ENCODE measurements around the gene TMEM167B.

The TMEM167B gene

GRCh38 chr1:109091839-109092193 lies 1.3 kb downstream of the TMEM167B start:
- no peak for TF ChIP-seq CTCF (IDR thresholded peaks at IDR 0.05; ENCODE audit: borderline replicate concordance, insufficient read depth, low read depth, low read length)
- H3K4me3 ChIP-seq (ENCODE audit: low read depth, low read length) = peak overlapping the region; percentile 81

DNA sequence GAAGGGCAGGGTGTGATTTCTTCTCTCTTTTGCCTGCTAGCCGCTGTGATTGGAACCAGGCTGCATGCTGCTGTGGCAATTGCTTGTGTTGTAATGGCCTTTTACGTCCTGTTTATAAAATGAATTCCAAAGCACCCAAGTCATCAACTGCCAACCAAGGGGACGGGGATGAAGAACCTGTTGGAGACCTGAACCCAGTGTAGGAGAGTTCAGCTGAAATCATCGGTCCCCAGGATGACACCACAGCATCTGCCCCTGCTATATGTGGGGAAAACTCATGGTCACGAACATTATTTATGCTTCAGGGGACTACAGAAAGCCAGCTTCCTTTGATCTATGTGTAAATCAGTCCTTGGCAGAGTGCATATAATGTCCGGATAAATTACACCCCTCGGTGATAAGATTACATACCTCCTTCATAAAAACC lies 3.8 kb downstream of the TMEM167B start:
- TF ChIP-seq CTCF (IDR thresholded peaks at IDR 0.05; ENCODE audit: borderline replicate concordance, insufficient read depth, low read depth, low read length) = no peak
- H3K4me3 ChIP-seq (ENCODE audit: low read depth, low read length) = no peak overlapping the region

GRCh38 chr1:109094871-109095270 lies 4.3 kb downstream of the TMEM167B start:
- no peak overlapping the region for H3K4me3 ChIP-seq (ENCODE audit: low read depth, low read length)
- no peak for TF ChIP-seq CTCF (IDR thresholded peaks at IDR 0.05; ENCODE audit: borderline replicate concordance, insufficient read depth, low read depth, low read length)

DNA sequence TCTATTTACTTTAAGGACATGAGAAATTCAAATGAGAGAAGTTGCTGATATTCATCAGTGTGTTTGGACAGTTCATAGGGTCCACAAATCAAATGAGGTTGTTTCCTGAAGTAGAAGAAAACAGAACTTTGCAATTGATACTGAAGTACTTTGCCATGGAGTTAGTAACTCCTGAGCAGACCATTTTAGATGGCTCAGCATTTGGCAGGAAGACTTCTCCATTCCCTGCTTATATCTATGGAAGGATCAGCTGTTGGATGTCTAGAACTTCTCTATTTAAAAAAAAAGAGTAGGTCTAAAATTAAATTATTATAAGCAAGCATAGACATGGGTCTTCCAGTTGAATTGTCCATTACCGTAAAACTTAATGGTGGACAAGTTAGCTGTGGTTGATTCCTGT lies 5.1 kb downstream of the TMEM167B start:
- H3K4me3 ChIP-seq (ENCODE audit: low read depth, low read length) = no peak overlapping the region
- TF ChIP-seq CTCF (IDR thresholded peaks at IDR 0.05; ENCODE audit: borderline replicate concordance, insufficient read depth, low read depth, low read length) = no peak

DNA sequence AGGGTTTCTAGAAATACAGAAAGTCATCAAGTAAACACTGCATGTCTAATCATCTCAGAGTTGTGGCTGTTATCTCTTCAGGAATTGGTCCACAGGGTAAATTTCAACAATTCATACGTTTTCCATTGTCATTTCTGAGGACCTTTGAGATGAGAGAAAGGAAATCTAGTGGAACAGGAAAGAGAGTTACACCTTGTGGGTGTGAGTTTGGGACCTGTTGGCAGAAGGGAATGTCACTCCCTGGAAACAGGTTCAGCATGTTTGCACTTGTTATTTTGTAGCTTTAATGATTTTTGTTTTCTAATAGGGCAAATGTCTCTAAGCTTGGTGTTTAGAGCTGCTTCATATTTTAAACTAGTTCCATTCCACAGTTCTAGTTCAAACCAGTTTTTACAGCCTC lies 5.6 kb downstream of the TMEM167B start:
- H3K4me3 ChIP-seq (ENCODE audit: low read depth, low read length) = no peak overlapping the region
- TF ChIP-seq CTCF (IDR thresholded peaks at IDR 0.05; ENCODE audit: borderline replicate concordance, insufficient read depth, low read depth, low read length) = no peak

GRCh38 chr1:109099938-109100773 lies 9.6 kb downstream of the TMEM167B start:
- H3K4me3 ChIP-seq (ENCODE audit: low read depth, low read length) = peak overlapping the region; percentile 90
- peak; percentile 82 for TF ChIP-seq CTCF (IDR thresholded peaks at IDR 0.05; ENCODE audit: borderline replicate concordance, insufficient read depth, low read depth, low read length)

Data from GM12875 (cell line).